ENCODE measurements around the gene CCDC107.

DNA sequence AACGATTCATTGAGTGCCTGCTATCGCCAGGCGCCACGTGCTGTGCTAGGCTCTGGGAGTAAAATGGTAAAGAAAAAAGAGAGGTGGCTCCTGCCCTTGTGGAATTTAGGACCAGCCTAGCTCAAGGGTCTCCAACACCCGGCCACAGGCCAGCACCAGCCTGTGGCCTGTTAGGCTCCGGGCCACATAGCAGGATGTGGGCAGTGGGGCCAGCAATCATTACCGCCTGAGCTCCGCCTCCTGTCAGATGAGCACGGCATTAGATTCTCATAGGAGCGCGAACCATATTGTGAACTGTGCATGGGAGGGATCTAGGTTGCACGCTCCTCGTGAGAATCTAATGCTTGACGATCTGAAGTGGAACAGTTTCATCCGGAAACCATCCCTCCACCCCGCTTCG is 1.7 kb upstream of the CCDC107 start:
- TF ChIP-seq GATA2 (IDR thresholded peaks at IDR 0.05; ENCODE audit: low read depth, low read length) (no peak), GATA3 (IDR thresholded peaks at IDR 0.05; ENCODE audit: low read depth, low read length) (no peak)
